ENCODE results near the gene KISS1R.

GRCh38 chr19:868458-869244 lies 48.5 kb upstream of the KISS1R start:
- TF ChIP-seq EZH2 (IDR thresholded peaks at IDR 0.05; ENCODE audit: borderline replicate concordance, low read length), result no peak
- no peak for TF ChIP-seq CTCF (conservative IDR thresholded peaks at IDR 0.05 in 1 of 2, IDR thresholded peaks at IDR 0.05 in 1 of 2; ENCODE audit: extremely low read depth in 1 of 2, insufficient read depth in 1 of 2, low read depth in 1 of 2, low read length in 2 of 2)
